Skeletal muscle tissue (tissue), 4 donors: Measurements from ENCODE around the gene FGF6. TPM values are rescaled to one million over a fixed set of nuclear protein-coding genes. Genes with fewer than 3 reads are reported as not detected.
"Not testable (repeated sequence)": the region's sequence is repeated elsewhere in the genome, so short reads cannot be mapped to it uniquely, and the experiment has no call there.

Experiments
- H3K27ac ChIP-seq: one replicate; pipeline ENCODE4 v1.7.0; 2013; ENCODE audit warnings: mild to moderate bottlenecking, low read depth, low read length, inconsistent platforms
- H3K27me3 ChIP-seq, 3 donors: one replicate each; pipeline ENCODE4 v1.7.0; 2013; ENCODE audit warnings: low read length in 3 of 3; ENCODE audit not compliant: control insufficient read depth in 3 of 3, insufficient read depth in 3 of 3
- H3K36me3 ChIP-seq, 3 donors: one replicate each; pipeline ENCODE4 v1.7.0; 2013; ENCODE audit warnings: low read length in 3 of 3; ENCODE audit not compliant: control insufficient read depth in 3 of 3, insufficient read depth in 3 of 3
- H3K4me1 ChIP-seq, 3 donors: one replicate each; pipeline ENCODE4 v1.7.0; 2013; ENCODE audit warnings: low read length in 3 of 3, mild to moderate bottlenecking in 3 of 3; ENCODE audit not compliant: control insufficient read depth in 3 of 3, insufficient read depth in 3 of 3
- H3K4me3 ChIP-seq, 3 donors: one replicate each; pipeline ENCODE4 v1.7.0; 2013; ENCODE audit warnings: low read length in 3 of 3
- H3K9ac ChIP-seq, 3 donors: one replicate each; pipeline ENCODE4 v1.7.0; 2013; ENCODE audit warnings: low read length in 3 of 3, mild to moderate bottlenecking in 3 of 3, moderate library complexity in 2 of 3, low read depth in 1 of 3
- H3K9me3 ChIP-seq, 3 donors: one replicate each; pipeline ENCODE4 v1.7.0; 2013; ENCODE audit warnings: low read length in 3 of 3; ENCODE audit not compliant: control insufficient read depth in 3 of 3
- total RNA-seq: library from RNA; depleted of rRNA; stranded (reverse); fragments of >200 nt; gene quantifications from one replicate; pipeline ENCODE4 v1.2.3, GENCODE V29; 2014
- donor health status: Osteomylitis.

FGF6 gene
- total RNA-seq, 1 donor from 2014 or later, result 16.2 TPM

DNA sequence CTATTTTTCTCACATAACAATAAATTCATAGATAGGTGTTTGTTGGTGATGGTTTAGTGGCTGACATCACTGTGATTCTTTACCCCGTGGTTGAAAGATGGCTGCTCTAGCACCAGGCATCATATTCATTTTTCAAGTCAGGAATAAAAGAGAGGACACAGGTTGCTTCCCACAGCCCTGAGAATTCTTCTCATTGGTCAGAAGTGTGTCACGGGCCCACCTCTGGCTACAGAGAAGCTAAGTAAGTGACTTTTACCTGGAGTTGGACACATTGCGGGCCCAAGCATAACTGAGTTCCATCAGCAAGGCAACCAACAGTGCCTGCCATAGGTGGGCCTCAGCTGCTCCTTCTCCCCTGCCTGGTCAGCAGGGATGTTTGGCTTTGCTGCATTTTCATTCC is 38.5 kb downstream of the FGF6 start:
- Histone ChIP-seq H3K9ac (no peak overlapping the region), H3K4me3 (no peak overlapping the region), H3K9me3 (no peaks in the 10 kb centered on the region), H3K4me1 (no peaks in the 10 kb centered on the region), H3K27ac (no peak overlapping the region), H3K27me3 (no peaks in the 10 kb centered on the region), H3K36me3 (no peaks in the 10 kb centered on the region)

DNA sequence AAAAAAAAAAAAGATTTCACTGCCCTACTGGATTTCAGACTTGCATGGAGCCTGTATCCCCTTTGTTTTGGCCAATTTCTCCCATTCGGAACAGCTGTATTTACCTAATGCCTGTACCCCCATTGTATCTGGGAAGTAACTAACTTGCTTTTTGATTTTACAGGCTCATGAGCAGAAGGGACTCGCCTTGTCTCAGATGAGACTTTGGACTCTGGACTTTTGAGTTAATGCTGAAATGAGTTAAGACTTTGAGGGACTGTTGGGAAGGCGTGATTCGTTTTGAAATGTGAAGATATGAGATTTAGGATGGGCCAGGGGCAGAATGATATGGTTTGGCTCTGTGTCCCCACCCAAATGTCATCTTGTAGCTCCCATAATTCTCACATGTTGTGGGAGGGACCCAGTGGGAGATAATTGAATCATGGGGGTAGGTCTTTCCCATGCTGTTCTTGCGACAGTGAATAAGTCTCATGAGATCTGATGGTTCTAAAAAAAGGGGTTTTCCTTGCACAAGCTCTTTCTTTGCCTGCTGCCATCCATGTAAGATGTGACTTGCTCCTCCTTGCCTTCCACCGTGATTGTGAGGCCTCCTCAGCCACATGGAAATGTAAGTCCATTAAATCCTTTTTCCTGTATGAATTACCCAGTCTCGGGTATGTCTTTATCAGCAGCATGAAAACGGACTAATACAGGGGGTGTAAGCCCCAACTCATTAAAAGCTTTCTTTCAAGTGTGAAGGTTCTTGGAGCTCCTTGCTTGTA is 40.6 kb downstream of the FGF6 start:
- not testable (repeated sequence) for H3K36me3 ChIP-seq, H3K9ac ChIP-seq, H3K4me1 ChIP-seq

DNA sequence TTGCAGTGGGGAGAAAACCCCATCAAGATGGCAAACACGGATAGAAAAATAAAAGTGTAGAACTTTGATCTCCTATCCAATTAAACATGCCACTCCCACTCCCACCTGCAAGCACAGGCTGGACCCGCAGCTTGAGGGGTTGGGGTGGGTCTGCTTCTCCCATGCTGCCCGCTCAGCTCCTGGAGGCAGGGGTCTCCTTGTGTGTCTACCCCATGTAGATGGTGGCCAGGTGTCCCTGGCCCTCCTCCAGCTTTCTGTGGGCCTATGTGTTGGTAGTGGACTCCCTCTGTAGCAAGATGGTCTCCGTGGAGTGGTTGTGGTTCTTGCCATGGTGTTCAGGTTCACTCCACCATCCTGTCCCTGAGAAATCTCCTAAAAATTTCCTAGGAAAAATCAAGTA is 42.6 kb downstream of the FGF6 start:
- no peak overlapping the region for H3K27ac ChIP-seq
- H3K9ac ChIP-seq, result no peak overlapping the region
- H3K36me3 ChIP-seq, result no peaks in the 10 kb centered on the region
- no peaks in the 10 kb centered on the region for H3K9me3 ChIP-seq
- H3K4me3 ChIP-seq, result no peak overlapping the region
- no peaks in the 10 kb centered on the region for H3K4me1 ChIP-seq
- H3K27me3 ChIP-seq, result no peaks in the 10 kb centered on the region

More for the DNA sequence above, 40.6 kb downstream of the FGF6 start:
- H3K27ac ChIP-seq, H3K9me3 ChIP-seq, H3K4me3 ChIP-seq, H3K27me3 ChIP-seq: not testable (repeated sequence)

DNA sequence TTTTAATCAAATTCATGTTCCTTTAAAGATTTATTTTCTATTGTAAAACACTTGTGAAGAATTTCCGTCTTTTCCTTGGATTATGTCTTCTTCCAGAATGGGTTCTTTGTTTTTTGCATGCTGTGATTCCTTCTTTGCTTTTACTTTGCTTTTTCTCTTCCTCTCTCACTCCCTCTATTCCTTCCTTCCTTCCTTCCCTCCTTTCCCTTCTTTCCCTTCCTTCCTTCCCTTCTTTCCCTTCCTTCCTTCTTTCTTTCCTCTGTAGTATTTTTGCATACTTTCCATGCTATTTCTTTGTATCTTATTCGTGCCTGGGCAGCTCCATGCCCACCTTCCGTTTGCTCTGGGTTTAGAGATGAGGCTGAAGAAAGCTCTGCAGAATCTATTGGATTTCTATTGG is 44.5 kb downstream of the FGF6 start:
- Histone ChIP-seq H3K27ac (no peak overlapping the region), H3K4me3 (no peak overlapping the region), H3K27me3 (no peaks in the 10 kb centered on the region), H3K36me3 (no peaks in the 10 kb centered on the region), H3K9me3 (no peaks in the 10 kb centered on the region), H3K9ac (no peak overlapping the region), H3K4me1 (no peaks in the 10 kb centered on the region)

DNA sequence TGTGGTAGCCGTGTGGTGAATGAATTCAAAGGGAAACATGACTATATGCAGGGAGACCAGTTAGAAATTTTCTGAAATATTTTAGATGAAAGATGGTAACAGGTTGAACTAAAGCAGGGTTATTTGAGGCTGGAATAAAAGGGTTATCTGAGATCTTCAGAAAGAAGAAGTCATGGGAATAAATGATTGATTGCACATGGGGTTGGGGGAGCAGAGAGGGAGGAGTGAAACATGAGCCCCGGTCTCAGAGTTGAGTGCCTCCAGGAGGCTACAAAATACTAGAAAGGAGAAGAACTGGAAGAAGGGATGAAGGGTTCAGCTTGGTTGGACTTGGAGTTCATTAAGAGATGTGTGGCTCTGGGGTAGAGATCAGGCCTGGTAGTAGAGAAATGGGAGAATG is 49.8 kb downstream of the FGF6 start:
- no peaks in the 10 kb centered on the region for H3K36me3 ChIP-seq
- H3K27ac ChIP-seq, result no peak overlapping the region
- no peaks in the 10 kb centered on the region for H3K9me3 ChIP-seq
- peaks cover 0 to 12% (median 11%) of the 10 kb centered on the region in 3 donors for H3K27me3 ChIP-seq
- H3K4me3 ChIP-seq, result no peak overlapping the region
- peaks cover 0 to 5% (median 2%) of the 10 kb centered on the region in 3 donors for H3K4me1 ChIP-seq
- H3K9ac ChIP-seq, result no peak overlapping the region

DNA sequence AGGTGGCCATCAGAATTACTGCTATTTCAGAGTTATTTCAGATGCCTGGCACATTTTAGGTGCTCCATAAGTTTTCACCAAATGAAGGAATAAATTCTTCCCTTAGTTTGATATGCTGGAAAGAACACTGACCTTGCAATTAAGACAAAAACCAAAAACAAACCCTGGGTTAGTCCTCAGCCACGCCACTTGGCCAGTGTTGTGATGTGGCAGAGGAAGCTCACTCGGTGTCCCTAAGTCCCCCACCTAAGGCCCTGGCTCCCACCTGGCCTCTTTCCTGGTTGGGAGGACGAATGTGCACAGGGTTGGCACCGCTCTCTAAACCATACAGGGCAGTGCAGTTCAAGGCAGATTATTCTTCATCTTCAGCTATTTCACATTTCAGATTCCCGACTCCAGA is 52.4 kb downstream of the FGF6 start:
- peaks cover 0 to 14% (median 11%) of the 10 kb centered on the region in 3 donors for H3K27me3 ChIP-seq
- H3K27ac ChIP-seq, result no peak overlapping the region
- no peaks in the 10 kb centered on the region for H3K9me3 ChIP-seq
- no peak overlapping the region for H3K4me3 ChIP-seq
- peaks cover 0 to 5% (median 2%) of the 10 kb centered on the region in 3 donors for H3K4me1 ChIP-seq
- H3K9ac ChIP-seq, result no peak overlapping the region
- no peaks in the 10 kb centered on the region for H3K36me3 ChIP-seq

DNA sequence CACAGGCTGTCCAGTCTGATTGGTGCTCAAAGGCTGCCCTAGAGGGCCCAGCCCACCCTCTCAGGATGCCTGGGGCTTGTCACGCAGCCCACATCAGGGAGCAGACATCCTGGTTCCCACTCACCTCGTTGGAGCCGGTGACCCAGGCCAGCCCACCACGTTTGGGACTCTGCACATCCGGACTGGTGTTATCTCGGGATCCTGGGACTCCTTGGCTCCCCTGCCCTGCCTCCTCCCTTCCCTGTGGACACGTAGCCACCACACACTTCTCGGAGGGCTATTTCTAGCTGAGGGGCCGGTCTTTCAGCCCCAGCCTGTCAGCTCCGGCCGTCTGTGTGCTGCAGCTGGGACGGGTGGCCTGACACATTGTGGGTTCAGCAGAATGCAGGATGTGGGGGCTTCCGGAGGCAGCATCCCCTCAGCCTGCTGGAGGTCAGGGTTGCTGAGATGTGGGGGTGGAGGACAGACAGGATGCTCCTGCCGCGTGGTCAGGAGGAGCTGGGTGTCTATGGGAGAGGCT is 53.3 kb downstream of the FGF6 start:
- Histone ChIP-seq H3K36me3 (no peaks in the 10 kb centered on the region), H3K9ac (no peak overlapping the region), H3K4me3 (no peak overlapping the region), H3K9me3 (no peaks in the 10 kb centered on the region), H3K27me3 (peaks cover 0 to 14% (median 11%) of the 10 kb centered on the region in 3 donors), H3K4me1 (peaks cover 0 to 5% (median 2%) of the 10 kb centered on the region in 3 donors), H3K27ac (no peak overlapping the region)

DNA sequence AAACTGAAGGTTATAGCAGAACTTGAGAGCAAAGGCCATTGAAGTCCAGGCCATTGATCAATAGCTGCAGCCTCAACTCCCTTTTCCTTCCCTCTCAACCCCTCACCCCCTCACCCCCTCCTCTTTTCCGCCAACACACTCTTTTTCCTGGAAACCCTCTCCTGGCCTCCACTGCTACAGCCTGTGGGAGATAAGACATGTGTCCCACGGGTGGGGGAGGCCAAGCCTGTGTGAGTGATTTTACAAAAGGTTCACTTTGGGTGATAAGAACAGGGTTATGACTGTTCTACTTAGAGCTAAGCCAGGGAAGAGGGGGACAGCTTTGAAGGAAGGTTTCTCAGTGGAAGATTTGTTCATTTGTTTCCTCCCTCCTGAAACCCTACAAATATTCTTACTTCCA is 57.0 kb downstream of the FGF6 start:
- Histone ChIP-seq H3K4me1 (no peaks in the 10 kb centered on the region), H3K9ac (no peak overlapping the region), H3K9me3 (no peaks in the 10 kb centered on the region), H3K4me3 (no peak overlapping the region), H3K36me3 (no peaks in the 10 kb centered on the region), H3K27me3 (peaks cover 3 to 14% (median 9%) of the 10 kb centered on the region in 3 donors), H3K27ac (no peak overlapping the region)

DNA sequence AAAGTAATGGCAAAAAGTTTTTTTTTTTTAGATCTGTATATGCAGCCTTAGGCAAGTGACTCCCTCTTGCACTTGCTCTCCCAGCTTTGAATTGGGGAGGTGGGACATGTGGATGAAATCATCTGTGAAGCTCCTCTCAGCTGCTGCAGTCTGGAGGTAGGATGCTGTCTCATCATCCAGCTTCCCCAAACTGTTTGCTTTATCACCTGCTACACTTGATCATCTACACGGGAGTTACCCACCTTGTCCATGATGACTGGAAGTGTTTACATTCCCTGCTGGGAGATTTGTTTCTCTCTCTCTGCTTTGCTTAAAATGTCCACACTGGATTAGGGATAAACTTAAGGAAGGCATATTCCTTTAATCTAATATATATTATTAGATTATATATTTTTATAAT is 57.6 kb downstream of the FGF6 start:
- no peaks in the 10 kb centered on the region for H3K9me3 ChIP-seq
- no peaks in the 10 kb centered on the region for H3K4me1 ChIP-seq
- no peak overlapping the region for H3K27ac ChIP-seq
- no peak overlapping the region for H3K4me3 ChIP-seq
- H3K27me3 ChIP-seq, result peaks cover 3 to 11% (median 9%) of the 10 kb centered on the region in 3 donors
- H3K9ac ChIP-seq, result no peak overlapping the region
- H3K36me3 ChIP-seq, result no peaks in the 10 kb centered on the region

DNA sequence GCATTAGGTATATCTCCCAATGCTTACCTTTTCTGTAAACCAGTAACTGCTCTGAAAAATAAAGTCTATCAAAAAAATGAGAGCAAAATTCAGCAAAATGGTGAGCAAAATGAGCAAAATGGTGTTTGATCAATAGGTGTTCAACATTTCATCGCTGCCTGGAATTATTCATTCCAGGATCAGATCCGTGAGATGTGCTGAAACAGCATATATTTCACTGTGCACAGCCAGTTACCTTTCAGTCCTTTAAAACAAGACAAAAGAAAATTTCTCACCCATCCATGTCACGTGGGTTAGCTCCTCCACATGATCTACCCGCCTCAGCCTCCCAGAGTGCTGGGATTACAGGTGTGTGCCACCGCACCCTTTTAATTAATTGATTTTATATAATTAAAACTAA is 58.0 kb downstream of the FGF6 start:
- Histone ChIP-seq H3K4me1 (no peaks in the 10 kb centered on the region), H3K27me3 (peaks cover 3 to 8% (median 7%) of the 10 kb centered on the region in 3 donors), H3K27ac (no peak overlapping the region), H3K9ac (no peak overlapping the region), H3K36me3 (no peaks in the 10 kb centered on the region), H3K4me3 (no peak overlapping the region), H3K9me3 (no peaks in the 10 kb centered on the region)
